GM19240 (cell line): Measurements from ENCODE around the gene SLC11A1.

Experiments
- DNase-seq: peaks from one replicate; pipeline ENCODE4 v3.0.0; 2011; ENCODE audit warnings: low spot score; ENCODE audit not compliant: insufficient read length

Gene SLC11A1

DNA sequence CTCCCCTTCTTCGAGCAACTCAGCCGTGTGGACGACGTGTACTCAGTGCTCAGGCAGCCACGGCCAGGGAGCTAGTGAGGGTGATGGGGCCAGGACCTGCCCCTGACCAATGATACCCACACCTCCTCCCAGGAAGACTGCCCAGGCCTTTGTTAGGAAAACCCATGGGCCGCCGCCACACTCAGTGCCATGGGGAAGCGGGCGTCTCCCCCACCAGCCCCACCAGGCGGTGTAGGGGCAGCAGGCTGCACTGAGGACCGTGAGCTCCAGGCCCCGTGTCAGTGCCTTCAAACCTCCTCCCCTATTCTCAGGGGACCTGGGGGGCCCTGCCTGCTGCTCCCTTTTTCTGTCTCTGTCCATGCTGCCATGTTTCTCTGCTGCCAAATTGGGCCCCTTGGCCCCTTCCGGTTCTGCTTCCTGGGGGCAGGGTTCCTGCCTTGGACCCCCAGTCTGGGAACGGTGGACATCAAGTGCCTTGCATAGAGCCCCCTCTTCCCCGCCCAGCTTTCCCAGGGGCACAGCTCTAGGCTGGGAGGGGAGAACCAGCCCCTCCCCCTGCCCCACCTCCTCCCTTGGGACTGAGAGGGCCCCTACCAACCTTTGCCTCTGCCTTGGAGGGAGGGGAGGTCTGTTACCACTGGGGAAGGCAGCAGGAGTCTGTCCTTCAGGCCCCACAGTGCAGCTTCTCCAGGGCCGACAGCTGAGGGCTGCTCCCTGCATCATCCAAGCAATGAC lies 22.4 kb downstream of the SLC11A1 start:
- DNase-seq = no peak

DNA sequence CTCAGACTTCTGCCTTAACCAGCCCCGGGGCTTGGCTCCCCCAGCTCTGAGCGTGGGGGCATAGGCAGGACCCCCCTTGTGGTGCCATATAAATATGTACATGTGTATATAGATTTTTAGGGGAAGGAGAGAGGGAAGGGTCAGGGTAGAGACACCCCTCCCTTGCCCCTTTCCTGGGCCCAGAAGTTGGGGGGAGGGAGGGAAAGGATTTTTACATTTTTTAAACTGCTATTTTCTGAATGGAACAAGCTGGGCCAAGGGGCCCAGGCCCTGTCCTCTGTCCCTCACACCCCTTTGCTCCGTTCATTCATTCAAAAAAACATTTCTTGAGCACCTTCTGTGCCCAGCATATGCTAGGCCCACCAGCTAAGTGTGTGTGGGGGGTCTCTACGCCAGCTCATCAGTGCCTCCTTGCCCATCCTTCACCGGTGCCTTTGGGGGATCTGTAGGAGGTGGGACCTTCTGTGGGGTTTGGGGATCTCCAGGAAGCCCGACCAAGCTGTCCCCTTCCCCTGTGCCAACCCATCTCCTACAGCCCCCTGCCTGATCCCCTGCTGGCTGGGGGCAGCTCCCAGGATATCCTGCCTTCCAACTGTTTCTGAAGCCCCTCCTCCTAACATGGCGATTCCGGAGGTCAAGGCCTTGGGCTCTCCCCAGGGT lies 23.1 kb downstream of the SLC11A1 start:
- DNase-seq = no peak

DNA sequence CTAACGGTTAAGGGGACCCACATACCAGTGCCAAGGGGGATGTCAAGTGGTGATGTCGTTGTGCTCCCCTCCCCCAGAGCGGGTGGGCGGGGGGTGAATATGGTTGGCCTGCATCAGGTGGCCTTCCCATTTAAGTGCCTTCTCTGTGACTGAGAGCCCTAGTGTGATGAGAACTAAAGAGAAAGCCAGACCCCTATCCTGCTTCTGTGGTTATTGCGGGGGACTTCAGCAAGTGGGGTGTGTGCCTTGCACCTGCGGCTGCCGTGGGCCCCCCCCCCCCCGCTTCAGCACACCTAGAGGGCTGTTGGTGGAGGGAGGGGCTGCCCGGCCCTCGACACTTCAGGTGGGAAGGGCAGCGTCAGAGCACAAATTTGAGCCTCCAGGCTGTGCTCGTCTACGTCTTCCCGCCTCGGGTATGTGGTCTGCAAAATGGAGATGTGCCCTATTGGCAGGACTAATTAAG lies 23.7 kb downstream of the SLC11A1 start:
- DNase-seq = no peak

GRCh38 chr2:218406209-218406948 lies 24.3 kb downstream of the SLC11A1 start:
- DNase-seq = peak; percentile 84

GRCh38 chr2:218406949-218407618 lies 25.0 kb downstream of the SLC11A1 start:
- no peak for DNase-seq

- DNase-seq = no peak
Measured at GRCh38 chr2:218407717-218408116, 25.6 kb downstream of the SLC11A1 start.

- DNase-seq = no peak
Measured at GRCh38 chr2:218418321-218418716, 36.2 kb downstream of the SLC11A1 start.

DNA sequence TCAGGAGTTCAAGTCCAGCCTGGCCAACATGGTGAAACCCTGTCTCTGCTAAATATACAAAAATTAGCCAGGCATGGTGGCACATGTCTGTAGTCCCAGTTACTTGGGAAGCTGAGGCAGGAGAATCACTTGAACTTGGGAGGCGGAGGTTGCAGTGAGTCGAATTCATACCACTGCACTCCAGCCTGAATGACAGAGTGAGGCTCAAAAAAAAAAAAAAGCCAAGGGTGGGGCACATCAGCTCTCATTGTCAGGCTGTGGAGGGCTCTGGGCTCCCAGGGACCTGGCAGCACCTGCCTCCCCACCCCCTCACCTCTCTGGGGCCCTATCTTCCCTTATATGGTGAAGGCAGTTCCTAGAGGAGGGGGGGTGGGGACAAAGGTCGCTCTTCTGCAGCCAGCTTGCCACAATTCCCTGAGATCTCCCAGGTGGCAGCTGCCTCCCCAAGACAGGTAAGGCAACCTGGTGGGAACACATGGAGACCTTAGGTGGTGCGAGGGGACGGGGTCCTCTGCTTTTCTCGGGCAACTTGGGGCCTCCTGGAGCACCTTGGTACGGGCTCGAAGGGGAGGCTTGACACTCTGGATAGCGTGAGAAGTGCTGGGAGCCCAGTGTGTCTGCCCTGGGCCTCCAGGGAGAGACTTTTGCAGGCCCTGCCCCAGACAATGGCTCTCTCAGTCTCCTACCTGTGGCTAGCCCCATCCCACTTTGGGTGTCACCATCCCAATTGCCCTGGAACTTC lies 36.8 kb downstream of the SLC11A1 start, which contains the start of gene VIL1:
Gene VIL1, plus strand, starts transcription at position 407 of the 742 bp plus-strand sequence. CDS start 4,656 bp downstream, outside the sequence.
- DNase-seq = no peak

DNA sequence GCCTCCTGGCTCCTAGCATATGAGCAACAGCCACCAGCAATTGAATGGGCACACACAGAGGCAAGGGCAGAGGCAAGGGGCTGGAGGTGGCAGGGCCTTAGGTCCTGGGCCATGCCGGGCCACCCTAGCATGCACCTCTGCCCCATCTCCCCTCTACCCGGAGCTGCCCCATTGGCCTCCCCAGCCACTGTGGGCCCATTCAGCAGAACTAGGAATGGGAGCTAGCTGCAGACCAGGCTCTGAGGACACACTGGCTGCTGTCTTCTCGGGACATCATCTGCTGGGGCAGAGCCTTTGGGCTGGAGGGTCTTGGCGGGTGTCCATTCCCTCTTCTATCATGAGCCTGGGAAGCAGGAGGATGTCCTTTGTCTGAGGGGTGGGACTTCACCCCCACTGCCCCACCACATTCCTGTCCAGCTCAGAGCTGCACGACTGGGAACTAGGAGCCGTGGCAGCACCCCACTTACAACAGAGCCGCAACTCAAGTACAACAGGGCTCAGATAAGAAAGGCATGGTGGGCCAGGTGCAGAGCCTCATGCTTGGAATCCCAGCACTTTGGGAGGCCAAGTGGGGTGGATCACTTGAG lies 37.6 kb downstream of the SLC11A1 start:
- DNase-seq = no peak

- no peak for DNase-seq
Measured at GRCh38 chr2:218421027-218421426, 39.0 kb downstream of the SLC11A1 start.

DNA sequence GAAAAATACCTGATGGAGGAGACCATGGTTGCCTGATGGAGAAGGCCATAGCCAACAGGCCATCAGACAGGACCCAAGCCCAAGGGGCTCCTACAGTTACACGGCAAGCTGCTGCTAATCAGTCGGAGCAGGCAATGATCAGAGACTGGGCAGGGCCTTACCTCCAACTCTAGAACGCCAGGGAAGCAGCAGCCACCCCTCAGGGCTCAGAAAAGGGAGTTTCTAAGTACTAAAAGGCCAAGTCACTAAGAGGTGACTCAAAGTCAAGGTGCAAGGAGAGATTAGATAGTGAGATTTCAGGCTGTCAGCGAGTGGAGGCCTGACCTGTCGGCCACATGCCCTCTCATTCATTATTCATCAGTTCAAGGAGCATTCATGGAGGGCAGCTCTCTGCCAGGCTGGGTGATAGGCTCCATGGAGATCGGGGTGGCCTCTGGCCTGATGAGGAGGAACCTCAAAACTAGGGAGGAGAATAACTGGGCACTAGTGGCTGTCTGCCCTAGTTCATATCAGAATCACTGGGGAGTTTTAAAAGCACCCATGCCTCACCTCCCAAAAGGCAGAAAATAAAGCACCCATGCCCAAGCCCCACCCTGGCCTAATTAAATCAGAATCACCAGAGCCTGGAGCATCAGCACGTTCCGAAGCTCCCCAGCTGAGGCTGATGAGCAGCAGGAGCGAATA lies 40.5 kb downstream of the SLC11A1 start:
- no peak for DNase-seq

GRCh38 chr2:218423584-218423983 lies 41.5 kb downstream of the SLC11A1 start:
- no peak for DNase-seq

GRCh38 chr2:218425531-218425930 lies 43.5 kb downstream of the SLC11A1 start:
- no peak for DNase-seq

- no peak for DNase-seq
Measured at GRCh38 chr2:218427741-218428140, 45.7 kb downstream of the SLC11A1 start.

- DNase-seq = no peak
Measured at GRCh38 chr2:218428846-218429558, 46.9 kb downstream of the SLC11A1 start.

DNA sequence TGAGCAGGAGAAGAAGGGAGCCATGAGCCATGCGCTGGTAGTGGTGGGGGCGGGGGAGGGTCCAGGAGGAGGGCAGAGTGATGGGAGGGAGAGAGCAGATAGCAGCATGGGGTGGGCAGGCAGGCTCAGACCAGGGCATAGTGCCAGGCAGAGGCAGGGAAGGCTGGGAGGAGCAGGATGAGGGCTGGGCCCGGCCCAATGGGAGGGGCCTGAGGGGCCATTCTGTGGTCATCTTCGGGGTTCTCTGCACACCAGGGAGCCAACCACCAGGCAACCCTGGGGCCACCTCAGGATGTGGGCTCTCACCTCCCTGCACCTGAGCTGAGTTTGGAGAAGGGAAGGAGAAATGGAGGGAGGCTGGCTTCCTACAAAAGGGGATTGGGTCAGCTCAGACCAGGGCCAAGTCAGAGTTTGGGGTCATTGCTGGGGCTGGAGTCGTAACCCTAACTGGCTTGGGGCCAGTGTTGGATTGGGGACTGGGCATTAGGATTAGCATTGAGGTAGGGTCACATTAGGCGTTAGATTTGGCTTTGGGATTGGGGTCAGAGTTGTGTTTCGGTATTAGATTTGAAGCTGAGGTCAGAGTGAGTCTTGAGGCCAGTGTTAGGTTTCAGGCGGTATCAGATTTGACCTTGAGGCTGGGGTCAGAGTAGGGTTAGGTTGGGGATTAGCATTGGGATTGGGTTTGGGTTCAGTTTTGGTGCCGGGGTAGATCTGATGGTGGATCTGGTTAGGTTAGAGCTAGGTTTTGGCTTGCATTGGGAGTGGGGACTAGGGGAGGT lies 48.0 kb downstream of the SLC11A1 start:
- DNase-seq = no peak

GRCh38 chr2:218430721-218431120 lies 48.6 kb downstream of the SLC11A1 start:
- DNase-seq = no peak

GRCh38 chr2:218431878-218432277 lies 49.8 kb downstream of the SLC11A1 start:
- DNase-seq = no peak
